Nephron (organoid): ENCODE measurements around the gene SMYD3.

Source experiments
- H3K27ac Mint-ChIP-seq, 3 experiments: 2 replicates each; pipeline ENCODE4 v1.8.0; 2020; ENCODE audit warnings: mixed read lengths in 3 of 3, mild to moderate bottlenecking in 2 of 3, moderate library complexity in 1 of 3
- H3K27me3 Mint-ChIP-seq: 2 replicates; pipeline ENCODE4 v1.8.0; 2021; ENCODE audit warnings: low read depth, mild to moderate bottlenecking, moderate library complexity, mixed read lengths
- H3K36me3 Mint-ChIP-seq: 2 replicates; pipeline ENCODE4 v1.8.0; 2020; ENCODE audit warnings: low read depth, mixed read lengths
- H3K4me1 Mint-ChIP-seq: 2 replicates; pipeline ENCODE4 v1.8.0; 2020; ENCODE audit warnings: mixed read lengths
- H3K4me3 Mint-ChIP-seq, 3 experiments: 2 replicates each; pipeline ENCODE4 v1.8.0; 2020; ENCODE audit warnings: mild to moderate bottlenecking in 3 of 3, mixed read lengths in 3 of 3, moderate library complexity in 2 of 3
- H3K9me3 Mint-ChIP-seq: 2 replicates; pipeline ENCODE4 v1.8.0; 2020; ENCODE audit warnings: mixed read lengths
- TF ChIP-seq, protein P1 (sequence below), 3 experiments: fragments of 200-600 bp; sonication (generic); IDR thresholded peaks; one replicate each; pipeline ENCODE4 v1.5.0; 2021; ENCODE audit warnings: antibody characterized with exemption in 3 of 3; ENCODE audit not compliant: unreplicated experiment in 3 of 3

Gene SMYD3

GRCh38 chr1:245894843-245895242 lies 612.2 kb downstream of the SMYD3 start:
- Mint-ChIP-seq H3K9me3 (peaks cover 22% of the 10 kb centered on the region), H3K36me3 (peaks cover 19% of the 10 kb centered on the region), H3K4me3 (no peak overlapping the region), H3K4me1 (peaks cover 14% of the 10 kb centered on the region), H3K27ac (no peak overlapping the region), H3K27me3 (no peaks in the 10 kb centered on the region)
- TF ChIP-seq, protein P1, sequence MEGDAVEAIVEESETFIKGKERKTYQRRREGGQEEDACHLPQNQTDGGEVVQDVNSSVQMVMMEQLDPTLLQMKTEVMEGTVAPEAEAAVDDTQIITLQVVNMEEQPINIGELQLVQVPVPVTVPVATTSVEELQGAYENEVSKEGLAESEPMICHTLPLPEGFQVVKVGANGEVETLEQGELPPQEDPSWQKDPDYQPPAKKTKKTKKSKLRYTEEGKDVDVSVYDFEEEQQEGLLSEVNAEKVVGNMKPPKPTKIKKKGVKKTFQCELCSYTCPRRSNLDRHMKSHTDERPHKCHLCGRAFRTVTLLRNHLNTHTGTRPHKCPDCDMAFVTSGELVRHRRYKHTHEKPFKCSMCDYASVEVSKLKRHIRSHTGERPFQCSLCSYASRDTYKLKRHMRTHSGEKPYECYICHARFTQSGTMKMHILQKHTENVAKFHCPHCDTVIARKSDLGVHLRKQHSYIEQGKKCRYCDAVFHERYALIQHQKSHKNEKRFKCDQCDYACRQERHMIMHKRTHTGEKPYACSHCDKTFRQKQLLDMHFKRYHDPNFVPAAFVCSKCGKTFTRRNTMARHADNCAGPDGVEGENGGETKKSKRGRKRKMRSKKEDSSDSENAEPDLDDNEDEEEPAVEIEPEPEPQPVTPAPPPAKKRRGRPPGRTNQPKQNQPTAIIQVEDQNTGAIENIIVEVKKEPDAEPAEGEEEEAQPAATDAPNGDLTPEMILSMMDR (IDR thresholded peaks at IDR 0.05; ENCODE audit: unreplicated experiment in 3 of 3), result no peak

GRCh38 chr1:245893025-245893424 lies 614.1 kb downstream of the SMYD3 start:
- Mint-ChIP-seq H3K4me3 (no peak overlapping the region), H3K9me3 (peaks cover 27% of the 10 kb centered on the region), H3K4me1 (peaks cover 14% of the 10 kb centered on the region), H3K27me3 (no peaks in the 10 kb centered on the region), H3K36me3 (peaks cover 24% of the 10 kb centered on the region), H3K27ac (no peak overlapping the region)
- TF ChIP-seq, protein P1 (IDR thresholded peaks at IDR 0.05; ENCODE audit: unreplicated experiment in 3 of 3), result no peak

GRCh38 chr1:245888809-245889208 lies 618.3 kb downstream of the SMYD3 start:
- Mint-ChIP-seq H3K36me3 (peaks cover 34% of the 10 kb centered on the region), H3K4me1 (no peaks in the 10 kb centered on the region), H3K27me3 (no peaks in the 10 kb centered on the region), H3K4me3 (no peak overlapping the region), H3K27ac (no peak overlapping the region), H3K9me3 (peaks cover 34% of the 10 kb centered on the region)
- TF ChIP-seq, protein P1 (IDR thresholded peaks at IDR 0.05; ENCODE audit: unreplicated experiment in 3 of 3), result peak in 1 of 3 experiments; percentile 16

DNA sequence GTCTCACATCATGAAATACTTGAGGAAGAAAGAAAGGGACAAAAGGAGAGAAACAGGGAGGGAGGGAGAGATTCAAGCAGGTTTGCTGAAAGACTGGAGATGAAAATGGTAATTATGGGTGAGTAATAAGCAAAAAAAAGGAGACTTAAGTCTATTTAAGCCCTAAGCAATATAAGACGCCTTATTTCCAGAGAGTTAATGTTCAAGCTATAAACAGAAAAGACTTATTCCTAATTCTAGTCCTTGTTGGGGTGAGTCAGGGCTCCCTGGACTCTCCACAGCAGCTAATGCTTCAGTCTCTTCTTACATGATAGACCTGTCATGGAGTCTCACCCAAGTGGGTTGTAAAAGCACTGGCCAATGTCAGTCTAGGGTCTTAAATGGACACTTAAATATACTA lies 619.2 kb downstream of the SMYD3 start:
- TF ChIP-seq, protein P1 (IDR thresholded peaks at IDR 0.05; ENCODE audit: unreplicated experiment in 3 of 3), result no peak
- Mint-ChIP-seq H3K27ac (no peak overlapping the region), H3K4me3 (no peak overlapping the region), H3K9me3 (peaks cover 27% of the 10 kb centered on the region), H3K4me1 (no peaks in the 10 kb centered on the region), H3K27me3 (no peaks in the 10 kb centered on the region), H3K36me3 (peaks cover 32% of the 10 kb centered on the region)

- TF ChIP-seq, protein P1 (IDR thresholded peaks at IDR 0.05; ENCODE audit: unreplicated experiment in 3 of 3), result no peak
- Mint-ChIP-seq H3K4me3 (no peak overlapping the region), H3K9me3 (peaks cover 7% of the 10 kb centered on the region), H3K27me3 (no peaks in the 10 kb centered on the region), H3K36me3 (peaks cover 10% of the 10 kb centered on the region), H3K4me1 (no peaks in the 10 kb centered on the region), H3K27ac (peak overlapping the region in 1 of 3 experiments; percentile 34)
These were observed 625.2 kb downstream of the SMYD3 start for GRCh38 chr1:245881767-245882391.

- TF ChIP-seq, protein P1 (IDR thresholded peaks at IDR 0.05; ENCODE audit: unreplicated experiment in 3 of 3), result no peak
- Mint-ChIP-seq H3K27ac (peak overlapping the region in 2 of 3 experiments; percentile 36 to 76), H3K9me3 (peaks cover 7% of the 10 kb centered on the region), H3K27me3 (no peaks in the 10 kb centered on the region), H3K4me1 (peaks cover 6% of the 10 kb centered on the region), H3K4me3 (no peak overlapping the region), H3K36me3 (peaks cover 10% of the 10 kb centered on the region)
These were observed 626.2 kb downstream of the SMYD3 start for GRCh38 chr1:245880754-245881403.
